Neural cell (in vitro differentiated cells): ENCODE measurements around the gene FPR1. TPM values are rescaled to one million over a fixed set of nuclear protein-coding genes. Genes with fewer than 3 reads are reported as not detected.

Source experiments
- H2AFZ ChIP-seq: fragments of 200-600, 300-800 bp; sonication (generic), shearing (Covaris generic); 2 replicates; pipeline ENCODE4 v1.6.0; 2014; ENCODE audit warnings: low read depth, mild to moderate bottlenecking, antibody characterized with exemption, low read length, moderate library complexity
- H3F3A ChIP-seq: fragments of 200-600 bp; shearing (Covaris generic); 2 replicates; pipeline ENCODE4 v1.6.1; 2016; ENCODE audit warnings: mild to moderate bottlenecking, moderate library complexity, mixed read lengths, antibody characterized with exemption, low read length; ENCODE audit not compliant: insufficient read depth, poor library complexity, severe bottlenecking
- H3K27ac ChIP-seq: fragments of 200-600, 300-800 bp; sonication (generic), shearing (Covaris generic); 2 replicates; pipeline ENCODE4 v1.5.1; 2014; ENCODE audit warnings: mild to moderate bottlenecking, low read length, moderate library complexity
- H3K27me3 ChIP-seq: fragments of 300-800, 200-600 bp; sonication (generic), shearing (Covaris generic); 2 replicates; pipeline ENCODE4 v1.6.0; 2014; ENCODE audit warnings: mild to moderate bottlenecking, low read depth, low read length, moderate library complexity; ENCODE audit not compliant: insufficient read depth
- H3K36me3 ChIP-seq: fragments of 300-800, 200-600 bp; sonication (generic), shearing (Covaris generic); 2 replicates; pipeline ENCODE4 v1.5.1; 2014; ENCODE audit warnings: mild to moderate bottlenecking, antibody characterized with exemption, low read length, moderate library complexity; ENCODE audit not compliant: insufficient read depth
- H3K4me2 ChIP-seq: fragments of 300-800, 200-600 bp; sonication (generic), shearing (Covaris generic); 2 replicates; pipeline ENCODE4 v1.6.0; 2014; ENCODE audit warnings: mild to moderate bottlenecking, low read length
- H3K4me3 ChIP-seq: fragments of 300-800, 200-600 bp; sonication (generic), shearing (Covaris generic); 2 replicates; pipeline ENCODE4 v1.5.1; 2014; ENCODE audit warnings: mild to moderate bottlenecking, low read length, moderate library complexity
- H3K79me2 ChIP-seq: fragments of 200-600 bp; shearing (Covaris generic); replicated peaks from 2 replicates; pipeline ENCODE4 v1.6.0; 2014; ENCODE audit warnings: mild to moderate bottlenecking, low read length, moderate library complexity; ENCODE audit not compliant: insufficient read depth
- H3K9ac ChIP-seq: fragments of 300-800, 200-600 bp; sonication (generic), shearing (Covaris generic); 2 replicates; pipeline ENCODE4 v1.6.1; 2016; ENCODE audit warnings: mild to moderate bottlenecking, low read length, mixed read lengths
- H3K9me2 ChIP-seq: fragments of 200-600 bp; shearing (Covaris generic); 2 replicates; pipeline ENCODE4 v1.6.1; 2016; ENCODE audit warnings: mild to moderate bottlenecking, low read length, mixed read lengths; ENCODE audit not compliant: insufficient read depth
- H3K9me3 ChIP-seq: fragments of 200-600, 300-800 bp; sonication (generic), shearing (Covaris generic); 2 replicates; pipeline ENCODE4 v1.6.1; 2016; ENCODE audit warnings: mild to moderate bottlenecking, mixed run types, low read length, moderate library complexity, mixed read lengths
- H4K20me1 ChIP-seq: fragments of 200-600 bp; shearing (Covaris generic); 2 replicates; pipeline ENCODE4 v1.6.1; 2016; ENCODE audit warnings: mild to moderate bottlenecking, mixed run types; ENCODE audit not compliant: insufficient read depth
- CTCF ChIP-seq: fragments of 450-650 bp; IDR thresholded peaks from 2 replicates; pipeline ENCODE4 v1.5.1; 2014; ENCODE audit warnings: antibody characterized with exemption, mild to moderate bottlenecking, moderate library complexity; ENCODE audit not compliant: poor library complexity, severe bottlenecking
- EP300 ChIP-seq: fragments of 450-650 bp; conservative IDR thresholded peaks from 2 replicates; pipeline ENCODE4 v1.6.1; 2014; ENCODE audit warnings: antibody characterized with exemption, mild to moderate bottlenecking, moderate library complexity; ENCODE audit not compliant: poor library complexity, severe bottlenecking
- EZH2 ChIP-seq: fragments of 200-600, 300-800 bp; shearing (Covaris generic), sonication (generic); IDR thresholded peaks from 2 replicates; pipeline ENCODE4 v1.6.1; 2014; ENCODE audit warnings: antibody characterized with exemption, low read length, borderline replicate concordance, mild to moderate bottlenecking; ENCODE audit not compliant: insufficient read depth, poor library complexity, severe bottlenecking
- MXI1 ChIP-seq: fragments of 450-650 bp; conservative IDR thresholded peaks from 2 replicates; pipeline ENCODE4 v1.6.1; 2014; ENCODE audit warnings: antibody characterized with exemption, mild to moderate bottlenecking; ENCODE audit not compliant: poor library complexity, severe bottlenecking
- POLR2AphosphoS5 ChIP-seq: IDR thresholded peaks from 2 replicates; pipeline ENCODE4 v1.6.1; 2012
- RAD21 ChIP-seq: fragments of 450-650 bp; conservative IDR thresholded peaks from 2 replicates; pipeline ENCODE4 v1.6.1; 2014; ENCODE audit warnings: antibody characterized with exemption, mild to moderate bottlenecking, moderate library complexity
- REST ChIP-seq: IDR thresholded peaks from 2 replicates; pipeline ENCODE4 v1.6.1; 2012; ENCODE audit warnings: borderline replicate concordance
- SMC3 ChIP-seq: fragments of 450-650 bp; conservative IDR thresholded peaks from 2 replicates; pipeline ENCODE4 v1.6.1; 2014; ENCODE audit warnings: antibody characterized with exemption, mild to moderate bottlenecking, moderate library complexity; ENCODE audit not compliant: poor library complexity
- TAF1 ChIP-seq: IDR thresholded peaks from 2 replicates; pipeline ENCODE4 v1.6.1; 2012; ENCODE audit warnings: low read depth
- polyA plus RNA-seq: library from polyadenylated mRNA; depleted of rRNA; stranded (reverse); fragments of >200 nt; gene quantifications from 2 replicates; pipeline ENCODE4 v1.2.3, GENCODE V29; 2014

FPR1 gene
- polyA plus RNA-seq, 1 donor from 2014 or later, result not detected

GRCh38 chr19:51786646-51787494, 35.2 kb upstream of the FPR1 start:
- H3F3A ChIP-seq, result no peaks in the 10 kb centered on the region
- H3K27ac ChIP-seq, result no peak overlapping the region
- no peaks in the 10 kb centered on the region for H3K79me2 ChIP-seq

More at GRCh38 chr19:51786646-51787494, 35.2 kb upstream of the FPR1 start:
- Histone ChIP-seq H2AFZ (no peak overlapping the region), H3K9me3 (no peaks in the 10 kb centered on the region), H3K27me3 (no peaks in the 10 kb centered on the region), H3K4me3 (no peak overlapping the region), H3K9me2 (no peaks in the 10 kb centered on the region), H4K20me1 (no peaks in the 10 kb centered on the region), H3K36me3 (no peaks in the 10 kb centered on the region), H3K4me2 (no peak overlapping the region), H3K9ac (no peak overlapping the region)
- TF ChIP-seq EP300 (no peak), RAD21 (no peak), SMC3 (no peak), MXI1 (no peak), TAF1 (no peak), POLR2AphosphoS5 (no peak), REST (no peak), CTCF (no peak), EZH2 (no peak)
